Measurements from ENCODE around the gene KNOP1.

Gene KNOP1

DNA sequence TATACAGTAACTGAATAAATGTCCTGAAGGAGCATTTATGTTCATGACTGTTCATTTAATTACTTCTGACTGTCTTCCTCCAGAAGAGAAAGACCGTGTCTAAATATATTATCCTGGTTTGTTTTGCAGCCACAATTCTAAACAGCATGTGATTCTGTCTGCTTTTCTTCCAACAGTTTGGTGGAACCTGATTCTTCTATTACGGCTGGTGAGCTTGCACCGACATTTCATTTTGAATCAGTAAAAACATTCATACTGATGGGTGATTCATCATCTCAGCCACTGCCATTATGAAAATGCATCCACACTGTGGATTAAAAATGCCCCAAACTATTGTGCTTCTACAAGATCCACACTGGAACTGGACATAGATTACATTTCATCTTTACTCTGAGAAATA, 16.9 kb downstream of the KNOP1 start:
- no peak for DNase-seq (ENCODE audit: extremely low read depth, low read depth)
- TF ChIP-seq, protein P1, sequence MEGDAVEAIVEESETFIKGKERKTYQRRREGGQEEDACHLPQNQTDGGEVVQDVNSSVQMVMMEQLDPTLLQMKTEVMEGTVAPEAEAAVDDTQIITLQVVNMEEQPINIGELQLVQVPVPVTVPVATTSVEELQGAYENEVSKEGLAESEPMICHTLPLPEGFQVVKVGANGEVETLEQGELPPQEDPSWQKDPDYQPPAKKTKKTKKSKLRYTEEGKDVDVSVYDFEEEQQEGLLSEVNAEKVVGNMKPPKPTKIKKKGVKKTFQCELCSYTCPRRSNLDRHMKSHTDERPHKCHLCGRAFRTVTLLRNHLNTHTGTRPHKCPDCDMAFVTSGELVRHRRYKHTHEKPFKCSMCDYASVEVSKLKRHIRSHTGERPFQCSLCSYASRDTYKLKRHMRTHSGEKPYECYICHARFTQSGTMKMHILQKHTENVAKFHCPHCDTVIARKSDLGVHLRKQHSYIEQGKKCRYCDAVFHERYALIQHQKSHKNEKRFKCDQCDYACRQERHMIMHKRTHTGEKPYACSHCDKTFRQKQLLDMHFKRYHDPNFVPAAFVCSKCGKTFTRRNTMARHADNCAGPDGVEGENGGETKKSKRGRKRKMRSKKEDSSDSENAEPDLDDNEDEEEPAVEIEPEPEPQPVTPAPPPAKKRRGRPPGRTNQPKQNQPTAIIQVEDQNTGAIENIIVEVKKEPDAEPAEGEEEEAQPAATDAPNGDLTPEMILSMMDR (IDR thresholded peaks at IDR 0.05; ENCODE audit: low read depth, low read length, missing control alignments): no peak

DNA sequence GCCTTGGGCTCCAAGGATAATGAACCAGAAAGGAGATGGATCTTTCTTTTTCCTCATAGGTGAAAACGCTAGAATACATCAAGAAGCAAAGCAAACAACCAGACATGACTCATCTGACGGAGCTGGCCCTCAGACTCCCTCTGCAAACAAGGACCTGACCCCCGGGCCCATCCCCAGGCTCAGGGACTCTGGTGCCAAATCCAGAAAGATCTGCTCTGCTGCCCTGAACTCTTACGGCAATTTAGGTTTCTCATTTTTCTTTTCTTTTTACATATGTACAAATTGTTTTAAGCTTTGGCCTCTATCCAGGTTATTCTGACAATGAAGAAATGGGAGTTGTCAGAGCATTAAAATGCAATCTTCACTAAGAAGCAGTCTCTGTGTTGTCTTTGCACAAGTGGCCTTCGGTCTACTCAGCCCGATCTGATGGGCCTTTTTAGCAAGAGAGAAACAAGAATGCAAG, 17.7 kb downstream of the KNOP1 start:
- no peak for DNase-seq (ENCODE audit: extremely low read depth, low read depth)
- H3K4me3 ChIP-seq (replicated peaks; ENCODE audit: low read depth, low read length): no peak overlapping the region
- TF ChIP-seq, protein P1 (IDR thresholded peaks at IDR 0.05; ENCODE audit: low read depth, low read length, missing control alignments): no peak

More for the DNA sequence above, 16.9 kb downstream of the KNOP1 start:
- H3K4me3 ChIP-seq (replicated peaks; ENCODE audit: low read depth, low read length): no peak overlapping the region

DNA sequence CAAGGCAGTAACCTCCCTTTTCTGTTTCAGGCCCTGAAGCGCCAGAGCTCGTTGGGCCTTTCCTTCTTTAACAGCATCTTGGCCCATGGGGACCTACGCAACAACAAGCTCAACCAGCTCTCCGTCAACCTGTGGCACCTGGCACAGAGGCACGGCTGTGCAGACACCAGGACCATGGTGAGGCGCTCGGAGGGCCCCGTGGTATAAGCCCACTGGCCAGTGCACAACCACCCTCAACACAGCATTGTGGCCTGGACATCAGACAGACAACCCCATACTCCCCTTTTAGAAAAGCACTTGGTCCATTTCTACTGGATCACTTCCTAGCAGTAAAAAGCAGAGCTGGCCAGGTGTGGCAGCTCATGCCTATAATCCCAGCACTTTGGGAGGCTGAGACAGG, 18.6 kb downstream of the KNOP1 start:
- TF ChIP-seq, protein P1 (IDR thresholded peaks at IDR 0.05; ENCODE audit: low read depth, low read length, missing control alignments): no peak
- no peak overlapping the region for H3K4me3 ChIP-seq (replicated peaks; ENCODE audit: low read depth, low read length)
- no peak for DNase-seq (ENCODE audit: extremely low read depth, low read depth)

DNA sequence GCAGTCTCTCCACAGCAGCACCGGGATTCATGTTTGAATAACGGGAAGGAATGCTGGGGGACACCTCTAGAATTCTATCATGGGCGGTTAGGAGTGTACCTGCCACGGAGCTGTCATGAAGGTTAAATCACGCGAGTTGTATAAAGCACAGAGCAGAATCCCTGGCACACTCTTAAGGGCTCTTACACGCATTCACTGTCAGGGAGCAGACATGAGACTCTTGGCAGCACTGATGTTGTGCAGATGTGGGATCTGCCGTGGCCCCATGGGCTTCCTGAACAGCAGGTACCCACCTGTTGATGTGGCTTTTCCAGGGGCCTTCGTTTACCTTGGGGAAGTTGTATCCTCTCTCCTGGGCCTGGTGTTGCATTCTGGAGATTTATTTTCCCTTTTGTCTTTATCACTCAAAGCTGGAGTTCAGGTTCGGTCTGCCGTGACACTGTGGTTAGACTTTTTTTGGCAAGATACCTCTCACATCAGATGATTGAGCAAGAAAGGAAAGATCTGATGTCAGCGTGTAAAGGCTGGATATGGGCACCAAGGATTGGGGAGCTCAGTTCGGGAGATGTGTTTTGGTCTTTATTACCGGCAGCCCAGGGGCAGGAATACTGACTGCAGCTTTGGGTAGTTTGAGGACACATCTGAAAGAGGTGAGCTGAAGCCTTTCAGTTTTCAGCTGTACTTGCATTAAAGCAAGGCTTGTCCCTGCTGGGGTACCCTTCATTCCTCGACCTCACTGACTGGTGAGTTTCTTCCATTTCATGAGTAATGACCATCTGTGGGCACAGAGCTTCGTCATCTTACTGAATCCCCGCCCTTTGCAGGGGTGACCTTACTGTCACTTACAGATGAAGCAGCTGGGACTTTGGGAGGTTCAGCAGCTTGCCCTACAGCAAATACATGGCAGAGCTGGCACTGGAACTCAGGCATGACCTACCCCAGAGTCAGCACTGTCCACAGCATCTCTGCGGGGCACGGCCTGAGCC, 19.3 kb downstream of the KNOP1 start:
- DNase-seq (ENCODE audit: extremely low read depth, low read depth): no peak
- TF ChIP-seq, protein P1 (IDR thresholded peaks at IDR 0.05; ENCODE audit: low read depth, low read length, missing control alignments): no peak
- no peak overlapping the region for H3K4me3 ChIP-seq (replicated peaks; ENCODE audit: low read depth, low read length)

DNA sequence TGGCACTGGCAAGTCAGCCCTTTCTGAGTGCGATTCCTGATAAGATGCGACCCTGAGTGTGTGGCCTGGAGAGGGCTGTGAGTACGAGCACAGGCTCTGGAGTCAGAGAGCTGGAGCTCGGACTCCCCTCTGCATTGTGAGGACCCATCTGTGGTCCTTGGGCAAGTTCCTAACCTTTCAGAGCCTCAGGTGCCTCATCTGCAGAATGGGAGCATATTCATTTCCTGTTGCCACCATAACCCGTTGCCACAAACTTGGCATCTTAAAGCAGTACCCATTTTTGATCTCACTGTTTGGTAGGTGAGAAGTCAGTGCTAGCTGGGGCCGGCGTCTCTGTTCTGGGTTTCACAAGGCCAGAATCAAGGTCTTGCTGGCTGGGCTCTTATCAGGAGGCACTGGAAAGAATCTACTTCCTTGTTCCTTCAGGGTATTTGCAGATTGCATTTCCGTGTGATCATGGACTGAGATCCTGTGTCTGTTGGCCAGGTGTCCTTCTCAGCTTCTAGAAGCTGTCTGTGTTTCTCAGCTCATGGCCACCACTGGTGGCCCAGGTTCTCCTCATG, 20.2 kb downstream of the KNOP1 start:
- TF ChIP-seq, protein P1 (IDR thresholded peaks at IDR 0.05; ENCODE audit: low read depth, low read length, missing control alignments): no peak
- DNase-seq (ENCODE audit: extremely low read depth, low read depth): no peak

DNA sequence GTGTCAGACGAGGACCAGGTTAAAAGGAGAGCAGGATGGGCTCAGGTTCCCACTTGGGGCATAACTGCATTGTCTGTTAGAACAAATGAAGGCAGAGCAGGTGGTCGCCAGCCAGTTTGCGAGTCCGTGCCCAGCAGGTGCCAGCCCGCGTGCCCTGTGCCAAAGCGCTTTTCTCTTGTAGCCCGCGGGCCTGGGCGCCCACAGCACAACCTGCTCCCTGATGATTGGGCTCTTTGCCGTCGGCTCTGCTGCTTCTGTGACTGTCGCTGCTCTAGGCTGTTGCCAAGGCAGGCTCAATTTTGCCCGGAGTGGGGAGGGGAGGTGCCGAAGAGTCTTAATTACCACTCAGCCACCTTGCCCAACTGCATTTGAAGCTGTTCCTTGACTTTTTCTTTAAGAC, 21.1 kb downstream of the KNOP1 start:
- no peak for DNase-seq (ENCODE audit: extremely low read depth, low read depth)
- no peak overlapping the region for H3K4me3 ChIP-seq (replicated peaks; ENCODE audit: low read depth, low read length)
- TF ChIP-seq, protein P1 (IDR thresholded peaks at IDR 0.05; ENCODE audit: low read depth, low read length, missing control alignments): no peak

More for the DNA sequence above, 20.2 kb downstream of the KNOP1 start:
- H3K4me3 ChIP-seq (replicated peaks; ENCODE audit: low read depth, low read length): no peak overlapping the region
